Dermis microvascular lymphatic vessel endothelial cell (primary cell): Measurements from ENCODE around the gene RTN4RL1. TPM values are rescaled to one million over a fixed set of nuclear protein-coding genes. Genes with fewer than 3 reads are reported as not detected.
"Not testable (repeated sequence)": the region's sequence is repeated elsewhere in the genome, so short reads cannot be mapped to it uniquely, and the experiment has no call there.

Experiments used
- DNase-seq, 2 donors: peaks; one replicate each; pipeline versions ENCODE4 v3.0.0 to v3.0.0-alpha.2; 2010; ENCODE audit warnings: low read depth in 2 of 2
- total RNA-seq: library from RNA; depleted of rRNA; stranded (reverse); fragments of >200 nt; gene quantifications from 2 replicates; pipeline ENCODE4 v1.2.1, GENCODE V29; 2014

Gene RTN4RL1
- total RNA-seq, 1 donor from 2014 or later: 0.26 TPM

GRCh38 chr17:2003525-2003924, 21.6 kb downstream of the RTN4RL1 start:
- DNase-seq: no peak

GRCh38 chr17:2002767-2003329, 22.3 kb downstream of the RTN4RL1 start:
- DNase-seq: no peak

- peak; percentile 17 to 34 for DNase-seq
Measured at GRCh38 chr17:1999557-2000251, 25.4 kb downstream of the RTN4RL1 start.

GRCh38 chr17:1997927-1998742, 27.0 kb downstream of the RTN4RL1 start:
- DNase-seq: peak in 1 of 2 donors; percentile 23

- DNase-seq: no peak
Measured at GRCh38 chr17:1997289-1997926, 27.7 kb downstream of the RTN4RL1 start.

- no peak for DNase-seq
Measured at GRCh38 chr17:1996800-1997288, 28.3 kb downstream of the RTN4RL1 start.

- DNase-seq: no peak
Measured at GRCh38 chr17:1995907-1996799, 29.0 kb downstream of the RTN4RL1 start.

GRCh38 chr17:1995321-1995892, 29.7 kb downstream of the RTN4RL1 start:
- no peak for DNase-seq

- no peak for DNase-seq
Measured at GRCh38 chr17:1994707-1995106, 30.4 kb downstream of the RTN4RL1 start.

GRCh38 chr17:1992541-1992940, 32.6 kb downstream of the RTN4RL1 start:
- no peak for DNase-seq

GRCh38 chr17:1989135-1989534, 36.0 kb downstream of the RTN4RL1 start:
- DNase-seq: no peak

- DNase-seq: no peak
Measured at GRCh38 chr17:1986783-1987451, 38.2 kb downstream of the RTN4RL1 start.

- DNase-seq: no peak
Measured at GRCh38 chr17:1985686-1986085, 39.4 kb downstream of the RTN4RL1 start.

GRCh38 chr17:1985093-1985492, 40.0 kb downstream of the RTN4RL1 start:
- no peak for DNase-seq

GRCh38 chr17:1982793-1983366, 42.3 kb downstream of the RTN4RL1 start:
- DNase-seq: not testable (repeated sequence)

- no peak for DNase-seq
Measured at GRCh38 chr17:1980665-1981250, 44.4 kb downstream of the RTN4RL1 start.

GRCh38 chr17:1979182-1979985, 45.8 kb downstream of the RTN4RL1 start:
- no peak for DNase-seq

GRCh38 chr17:1978396-1978949, 46.7 kb downstream of the RTN4RL1 start:
- DNase-seq: no peak
